Vagina (tissue), 2 donors: ENCODE results near the gene TIAM2. TPM values are rescaled to one million over a fixed set of nuclear protein-coding genes. Genes with fewer than 3 reads are reported as not detected.

Experiments used
- DNase-seq, 2 donors: peaks; one replicate each; pipeline ENCODE4 v3.0.0-alpha.2; 2017; ENCODE audit errors: extremely low spot score in 2 of 2
- H3K27ac ChIP-seq: fragments of 200-600 bp; sonication (generic); one replicate; pipeline ENCODE4 v1.5.1; 2019
- H3K27me3 ChIP-seq: fragments of 200-600 bp; sonication (generic); one replicate; pipeline ENCODE4 v1.5.1; 2019
- H3K36me3 ChIP-seq, 2 donors: fragments of 200-600 bp; sonication (generic); one replicate each; pipeline ENCODE4 v1.5.1; 2017 to 2019
- H3K4me1 ChIP-seq: fragments of 200-600 bp; sonication (generic); one replicate; pipeline ENCODE4 v1.5.1; 2019
- H3K4me3 ChIP-seq, 2 donors: fragments of 200-600 bp; sonication (generic); 1 replicate in 1 of 2; 2 replicates in 1 of 2; pipeline ENCODE4 v1.5.1; 2016 to 2019
- H3K9me3 ChIP-seq: fragments of 200-600 bp; sonication (generic); one replicate; pipeline ENCODE4 v1.5.1; 2019
- CTCF ChIP-seq, 3 experiments: fragments of 450-650 bp in 2 of 3; fragments of 200-600 bp in 1 of 3; sonication (generic) in 1 of 3; IDR thresholded peaks; one replicate each; pipeline ENCODE4 v1.5.1; 2017 to 2019; ENCODE audit warnings: antibody characterized with exemption in 3 of 3, mild to moderate bottlenecking in 2 of 3, moderate library complexity in 2 of 3
- POLR2A ChIP-seq, 2 donors: fragments of 450-650 bp; IDR thresholded peaks; one replicate each; pipeline ENCODE4 v1.6.1; 2017; ENCODE audit warnings: antibody characterized with exemption in 2 of 2, mild to moderate bottlenecking in 2 of 2, moderate library complexity in 2 of 2
- POLR2AphosphoS5 ChIP-seq, 2 donors: sonication (generic); formaldehyde crosslinking; IDR thresholded peaks; one replicate each; pipeline ENCODE4 v1.9.0; 2017; ENCODE audit warnings: antibody characterized with exemption in 2 of 2, mild to moderate bottlenecking in 2 of 2, low read depth in 1 of 2; ENCODE audit not compliant: insufficient read depth in 1 of 2
- intact Hi-C: fragments of 100-400 bp; cut with DNase I; formaldehyde crosslinking; loops from one replicate; pipeline ENCODE4 v1.15.1; 2023
- total RNA-seq: library from RNA; depleted of rRNA; stranded (reverse); fragments of >200 nt; gene quantifications from one replicate; pipeline ENCODE4 v1.2.3, GENCODE V29; 2016

The TIAM2 gene
- total RNA-seq, 1 donor from 2014 or later, result 11.5 TPM

DNA sequence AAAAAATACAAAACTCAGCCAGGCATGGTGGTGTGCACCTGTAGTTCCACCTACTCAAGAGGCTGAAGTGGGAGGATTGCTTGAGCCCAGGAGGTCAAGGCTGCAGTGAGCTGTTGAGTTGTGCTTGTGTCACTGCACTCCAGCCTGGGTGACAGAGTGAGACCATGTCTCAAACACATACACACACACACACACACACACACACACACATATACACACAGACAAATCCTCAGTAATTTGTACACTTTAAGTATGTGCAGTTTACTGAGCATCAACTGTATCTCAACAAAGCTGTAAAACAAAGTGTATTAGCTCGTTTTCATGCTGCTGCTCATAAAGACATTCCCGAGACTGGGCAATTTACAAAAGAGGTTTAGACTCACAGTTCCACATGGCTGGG is 311.8 kb downstream of the TIAM2 start:
- DNase-seq, result no peak
- no peak overlapping the region for H3K27ac ChIP-seq
- H3K4me3 ChIP-seq, result no peak overlapping the region
- peaks cover 0 to 15% of the 10 kb centered on the region in 2 donors for H3K36me3 ChIP-seq
- no peaks in the 10 kb centered on the region for H3K27me3 ChIP-seq
- peaks cover 5% of the 10 kb centered on the region for H3K4me1 ChIP-seq
- TF ChIP-seq CTCF (IDR thresholded peaks at IDR 0.05), result no peak
- no peak for TF ChIP-seq POLR2AphosphoS5 (IDR thresholded peaks at IDR 0.05; ENCODE audit: insufficient read depth in 1 of 2, low read depth in 1 of 2)
- TF ChIP-seq POLR2A (IDR thresholded peaks at IDR 0.05), result no peak
- intact Hi-C loops, result no loop called here
- no peaks in the 10 kb centered on the region for H3K9me3 ChIP-seq
